ENCODE data around the gene SOX5. TPM values are rescaled to one million over a fixed set of nuclear protein-coding genes. Genes with fewer than 3 reads are reported as not detected.

The SOX5 gene
- total and polyA plus RNA-seq, 2 of the 8 experiments (the other 6 are each of a cell fraction or from before 2014, with no cell fraction given), result 2.2 to 2.6 TPM

DNA sequence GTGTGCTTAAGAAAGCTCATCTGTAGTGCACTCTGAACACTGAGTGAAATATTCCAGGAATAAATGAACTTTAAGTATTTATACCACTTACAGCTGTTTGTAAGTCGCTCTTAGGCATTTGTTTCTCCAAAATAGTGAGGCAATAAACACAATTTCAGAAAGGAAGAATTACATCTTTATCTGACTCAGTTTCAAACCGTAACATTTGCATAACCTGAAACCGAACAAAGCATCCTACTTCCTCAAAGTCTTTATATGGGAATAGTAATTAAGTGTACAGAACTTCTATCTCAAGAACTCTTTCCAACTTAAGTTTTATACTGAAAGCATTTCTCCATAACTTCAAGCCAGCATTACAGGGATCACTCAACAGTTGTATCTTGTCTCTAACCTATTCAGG, 58.4 kb downstream of the SOX5 start:
- Histone ChIP-seq H2BK120ac (replicated peaks; ENCODE audit: low read depth, low read length) (no peak overlapping the region), H3K79me2 (ENCODE audit: control insufficient read depth in 1 of 2, insufficient read depth in 2 of 2, low read length in 2 of 2) (no peaks in the 10 kb centered on the region), H3K36me3 (ENCODE audit: control insufficient read depth in 2 of 4, insufficient read depth in 4 of 4, low read length in 3 of 4) (no peaks in the 10 kb centered on the region), H4K8ac (ENCODE audit: extremely low read depth, insufficient read depth, low read length) (no peak overlapping the region), H3K4me2 (ENCODE audit: insufficient read depth in 1 of 2, low read depth in 2 of 2, low read length in 2 of 2) (no peak overlapping the region), H3K27ac (ENCODE audit: low read depth, low read length) (no peak overlapping the region), H3K4me3 (ENCODE audit: extremely low read depth in 1 of 4, insufficient read depth in 2 of 4, low read depth in 3 of 4, low read length in 4 of 4) (no peak overlapping the region), H3K4me1 (replicated peaks in 1 of 4; ENCODE audit: control insufficient read depth in 3 of 4, insufficient read depth in 4 of 4, low read length in 3 of 4) (peaks cover 0 to 6% (median 4%) of the 10 kb centered on the region in 4 experiments; a peak in 3 of 7 replicates), H2AK5ac (ENCODE audit: low read depth, low read length) (no peak overlapping the region), H3K9me3 (ENCODE audit: insufficient read depth in 2 of 2, low read depth in 1 of 2, low read length in 1 of 2) (no peaks in the 10 kb centered on the region), H2BK15ac (ENCODE audit: low read length) (no peak overlapping the region), H2BK20ac (ENCODE audit: low read length) (no peak overlapping the region), H3K14ac (ENCODE audit: insufficient read length) (no peak overlapping the region), H4K91ac (replicated peaks; ENCODE audit: insufficient read length, low read length) (no peak overlapping the region), H2AFZ (ENCODE audit: low read length) (no peak overlapping the region), H3K4ac (replicated peaks; ENCODE audit: insufficient read length, low read depth, low read length) (no peak overlapping the region), H3K27me3 (replicated peaks in 1 of 4; ENCODE audit: control insufficient read depth in 3 of 4, extremely low read depth in 1 of 4, insufficient read depth in 3 of 4, low read length in 3 of 4) (no peaks in the 10 kb centered on the region), H2BK12ac (ENCODE audit: low read depth, low read length) (no peak overlapping the region), H4K5ac (ENCODE audit: insufficient read length, low read depth, low read length) (no peak overlapping the region), H3K9ac (replicated peaks in 1 of 4; ENCODE audit: extremely low read depth in 1 of 4, low read depth in 3 of 4, low read length in 3 of 4) (no peak overlapping the region), H3K18ac (ENCODE audit: extremely low read depth, low read length) (no peak overlapping the region), H3K79me1 (ENCODE audit: low read depth, low read length) (no peaks in the 10 kb centered on the region), H3K56ac (replicated peaks; ENCODE audit: insufficient read length, low read depth, low read length) (no peak overlapping the region), H3K23ac (ENCODE audit: insufficient read length) (no peak overlapping the region), H3K23me2 (ENCODE audit: low read depth, low read length) (no peaks in the 10 kb centered on the region), H4K20me1 (replicated peaks in 1 of 2; ENCODE audit: control insufficient read depth in 1 of 2, insufficient read depth in 2 of 2, low read length in 2 of 2) (no peaks in the 10 kb centered on the region), H2BK5ac (ENCODE audit: low read depth, low read length) (no peak overlapping the region)
- no peak for TF ChIP-seq PHF8 (conservative IDR thresholded peaks at IDR 0.05; ENCODE audit: low read depth, low read length)
- no peak for TF ChIP-seq POU5F1 (IDR thresholded peaks at IDR 0.05; ENCODE audit: low read depth, low read length)
- no peak for TF ChIP-seq RXRA (IDR thresholded peaks at IDR 0.05; ENCODE audit: insufficient read depth, low read depth, low read length)
- no peak for TF ChIP-seq TCF12 (IDR thresholded peaks at IDR 0.05; ENCODE audit: low read depth, low read length)
- no peak for TF ChIP-seq CHD1 (IDR thresholded peaks at IDR 0.05; ENCODE audit: low read depth, low read length)
- no peak for TF ChIP-seq NRF1 (IDR thresholded peaks at IDR 0.05; ENCODE audit: low read depth, low read length)
- no peak for TF ChIP-seq SIX5 (IDR thresholded peaks at IDR 0.05; ENCODE audit: low read depth, low read length)
- TF ChIP-seq KDM4A (IDR thresholded peaks at IDR 0.05; ENCODE audit: low read depth, low read length, severe bottlenecking), result no peak
- TF ChIP-seq SIN3A (conservative IDR thresholded peaks at IDR 0.05 in 1 of 2, IDR thresholded peaks at IDR 0.05 in 1 of 2; ENCODE audit: low read depth in 1 of 2, low read length in 2 of 2), result no peak
- no peak for TF ChIP-seq BRCA1 (IDR thresholded peaks at IDR 0.05; ENCODE audit: low read depth, low read length)
- no peak for TF ChIP-seq BACH1 (IDR thresholded peaks at IDR 0.05; ENCODE audit: low read length)
- TF ChIP-seq CHD2 (IDR thresholded peaks at IDR 0.05; ENCODE audit: low read length), result no peak
- no peak for TF ChIP-seq TAF1 (IDR thresholded peaks at IDR 0.05; ENCODE audit: low read depth, low read length)
- TF ChIP-seq CTBP2 (IDR thresholded peaks at IDR 0.05; ENCODE audit: borderline replicate concordance, insufficient read depth, insufficient read length, low read length), result no peak
- no peak for TF ChIP-seq SP1 (IDR thresholded peaks at IDR 0.05; ENCODE audit: low read depth, low read length)
- no peak for TF ChIP-seq MAFK (IDR thresholded peaks at IDR 0.05; ENCODE audit: low read depth, low read length)
- ChIA-PET CTCF (ENCODE audit: partially characterized antibody) (no interaction called here), POLR2A (ENCODE audit: partially characterized antibody) (no interaction called here)
- DNase-seq (ENCODE audit: low read depth in 1 of 2, low spot score in 2 of 2) (no peak), FAIRE-seq (no peak)
- 92% methylated on average over 3 of the region's 3 CpGs; no CpG with 5 or more reads in 1 of the 2 experiments for WGBS, 2 experiments (ENCODE audit: extremely low coverage in 1 of 2, insufficient coverage in 1 of 2, insufficient read length in 1 of 2, insufficient replicate concordance in 2 of 2, low coverage in 1 of 2, low lambda C conversion rate in 2 of 2, missing lambda C conversion rate in 1 of 2)
